Transverse colon (tissue), 4 donors: ENCODE data around the gene WDR6. TPM values are rescaled to one million over a fixed set of nuclear protein-coding genes. Genes with fewer than 3 reads are reported as not detected.

Source experiments
- DNase-seq: peaks from one replicate; pipeline ENCODE4 v3.0.0-alpha.2; 2019
- H3K27ac ChIP-seq, 4 donors: fragments of 200-600 bp; sonication (generic); 2 replicates each; pipeline ENCODE4 v1.5.1; 2016 to 2018; ENCODE audit warnings: inconsistent platforms in 4 of 4
- H3K27me3 ChIP-seq: fragments of 200-600 bp; sonication (generic); 2 replicates; pipeline ENCODE4 v1.5.1; 2017; ENCODE audit warnings: inconsistent platforms
- H3K36me3 ChIP-seq, 4 donors: fragments of 200-600 bp; sonication (generic); 2 replicates each; pipeline ENCODE4 v1.5.1; 2017 to 2019; ENCODE audit warnings: inconsistent platforms in 4 of 4
- H3K4me1 ChIP-seq, 4 donors: fragments of 200-600 bp; sonication (generic); 2 replicates each; pipeline ENCODE4 v1.5.1; 2017 to 2020; ENCODE audit warnings: inconsistent platforms in 4 of 4
- H3K4me3 ChIP-seq, 4 donors: fragments of 200-600 bp; sonication (generic); 1 replicate in 1 of 4; 2 replicates in 3 of 4; pipeline versions ENCODE4 v1.5.1 to v1.6.1; 2017 to 2019; ENCODE audit warnings: inconsistent platforms in 4 of 4
- H3K9me3 ChIP-seq, 2 donors: fragments of 200-600 bp; sonication (generic); 2 replicates each; pipeline ENCODE4 v1.5.1; 2017 to 2019; ENCODE audit warnings: inconsistent platforms in 2 of 2
- EP300 ChIP-seq: sonication (generic); formaldehyde crosslinking; IDR thresholded peaks from one replicate; pipeline ENCODE4 v1.6.1; 2017; ENCODE audit warnings: antibody characterized with exemption, low read depth
- POLR2A ChIP-seq: fragments of 450-650 bp; IDR thresholded peaks from one replicate; pipeline ENCODE4 v1.6.1; 2016; ENCODE audit warnings: antibody characterized with exemption, mild to moderate bottlenecking, moderate library complexity
- POLR2AphosphoS5 ChIP-seq, 3 donors: sonication (generic); formaldehyde crosslinking; IDR thresholded peaks; one replicate each; pipeline ENCODE4 v1.6.1; 2016; ENCODE audit warnings: antibody characterized with exemption in 3 of 3
- WGBS, 2 donors: methylation state at CpG; one replicate each; pipeline ENCODE4 v1.1.5; 2018; ENCODE audit warnings: low coverage in 1 of 2; 5-methylcytosine and 5-hydroxymethylcytosine counted together
- in situ Hi-C, 4 donors: fragments of 200-750 bp; cut with MboI; loops; one replicate each; pipeline versions ENCODE4 v1.15.0 to v1.15.1; 2017; ENCODE audit warnings: low sequenced_read_pairs in 3 of 4, low pct_ligation_motif_present in 1 of 4, low pct_unique_long_range_greater_than_20kb in 1 of 4
- intact Hi-C: fragments of 100-400 bp; cut with DNase I; formaldehyde crosslinking; loops from one replicate; pipeline ENCODE4 v1.15.1; 2023; ENCODE audit warnings: low total_unique reads
- total RNA-seq, 4 donors: library from RNA; depleted of rRNA; stranded (reverse); fragments of >200 nt; gene quantifications; one replicate each; pipeline ENCODE4 v1.1.0, GENCODE V29; 2016
- TF ChIP-seq, protein P1 (sequence below), 5 experiments: fragments of 200-600 bp in 3 of 5; fragments of 450-650 bp in 2 of 5; sonication (generic) in 3 of 5; IDR thresholded peaks; 1 replicate in 2 of 5; 2 replicates in 3 of 5; pipeline ENCODE4 v1.5.1; 2016 to 2017; ENCODE audit warnings: antibody characterized with exemption in 5 of 5, inconsistent platforms in 3 of 5, mild to moderate bottlenecking in 2 of 5, moderate library complexity in 1 of 5

The WDR6 gene
- total RNA-seq, 4 donors from 2014 or later = 76.0 to 162 (median 146) TPM

DNA sequence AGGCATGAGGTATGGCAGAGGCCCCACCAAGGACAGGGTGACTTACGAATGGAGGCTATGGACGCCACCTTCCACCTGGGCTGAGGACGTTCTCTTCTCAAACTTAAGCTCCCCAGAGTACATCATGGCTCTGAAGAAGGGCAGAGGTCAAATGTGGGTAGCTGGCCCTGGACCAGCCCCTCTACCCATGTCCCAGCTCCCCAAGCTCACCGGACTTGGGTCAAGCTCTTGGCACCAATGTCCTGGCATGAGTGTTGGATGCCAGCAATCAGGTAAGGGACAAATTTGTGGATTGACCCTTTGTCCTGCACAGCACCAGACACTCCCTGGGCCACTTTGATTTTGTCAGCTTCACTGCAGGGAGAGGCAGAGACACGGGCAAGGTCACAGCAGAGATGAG is 17.3 kb downstream of the WDR6 start:
- H3K4me1 ChIP-seq = peaks cover 15 to 45% (median 33%) of the 10 kb centered on the region in 4 donors
- H3K4me3 ChIP-seq = no peak overlapping the region
- no peak overlapping the region for H3K27ac ChIP-seq
- TF ChIP-seq EP300 (no peak), POLR2A (no peak)
- TF ChIP-seq, protein P1, sequence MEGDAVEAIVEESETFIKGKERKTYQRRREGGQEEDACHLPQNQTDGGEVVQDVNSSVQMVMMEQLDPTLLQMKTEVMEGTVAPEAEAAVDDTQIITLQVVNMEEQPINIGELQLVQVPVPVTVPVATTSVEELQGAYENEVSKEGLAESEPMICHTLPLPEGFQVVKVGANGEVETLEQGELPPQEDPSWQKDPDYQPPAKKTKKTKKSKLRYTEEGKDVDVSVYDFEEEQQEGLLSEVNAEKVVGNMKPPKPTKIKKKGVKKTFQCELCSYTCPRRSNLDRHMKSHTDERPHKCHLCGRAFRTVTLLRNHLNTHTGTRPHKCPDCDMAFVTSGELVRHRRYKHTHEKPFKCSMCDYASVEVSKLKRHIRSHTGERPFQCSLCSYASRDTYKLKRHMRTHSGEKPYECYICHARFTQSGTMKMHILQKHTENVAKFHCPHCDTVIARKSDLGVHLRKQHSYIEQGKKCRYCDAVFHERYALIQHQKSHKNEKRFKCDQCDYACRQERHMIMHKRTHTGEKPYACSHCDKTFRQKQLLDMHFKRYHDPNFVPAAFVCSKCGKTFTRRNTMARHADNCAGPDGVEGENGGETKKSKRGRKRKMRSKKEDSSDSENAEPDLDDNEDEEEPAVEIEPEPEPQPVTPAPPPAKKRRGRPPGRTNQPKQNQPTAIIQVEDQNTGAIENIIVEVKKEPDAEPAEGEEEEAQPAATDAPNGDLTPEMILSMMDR (IDR thresholded peaks at IDR 0.05) = no peak
- no peaks in the 10 kb centered on the region for H3K27me3 ChIP-seq
- H3K9me3 ChIP-seq = no peaks in the 10 kb centered on the region
- in situ Hi-C loops (no loop called here), intact Hi-C loops (no loop called here)
- DNase-seq = no peak
- WGBS, 2 donors = 67 to 78% methylated on average over 3 to 5 of the region's 5 CpGs
- peaks cover 0 to 23% (median 0%) of the 10 kb centered on the region in 4 donors for H3K36me3 ChIP-seq

DNA sequence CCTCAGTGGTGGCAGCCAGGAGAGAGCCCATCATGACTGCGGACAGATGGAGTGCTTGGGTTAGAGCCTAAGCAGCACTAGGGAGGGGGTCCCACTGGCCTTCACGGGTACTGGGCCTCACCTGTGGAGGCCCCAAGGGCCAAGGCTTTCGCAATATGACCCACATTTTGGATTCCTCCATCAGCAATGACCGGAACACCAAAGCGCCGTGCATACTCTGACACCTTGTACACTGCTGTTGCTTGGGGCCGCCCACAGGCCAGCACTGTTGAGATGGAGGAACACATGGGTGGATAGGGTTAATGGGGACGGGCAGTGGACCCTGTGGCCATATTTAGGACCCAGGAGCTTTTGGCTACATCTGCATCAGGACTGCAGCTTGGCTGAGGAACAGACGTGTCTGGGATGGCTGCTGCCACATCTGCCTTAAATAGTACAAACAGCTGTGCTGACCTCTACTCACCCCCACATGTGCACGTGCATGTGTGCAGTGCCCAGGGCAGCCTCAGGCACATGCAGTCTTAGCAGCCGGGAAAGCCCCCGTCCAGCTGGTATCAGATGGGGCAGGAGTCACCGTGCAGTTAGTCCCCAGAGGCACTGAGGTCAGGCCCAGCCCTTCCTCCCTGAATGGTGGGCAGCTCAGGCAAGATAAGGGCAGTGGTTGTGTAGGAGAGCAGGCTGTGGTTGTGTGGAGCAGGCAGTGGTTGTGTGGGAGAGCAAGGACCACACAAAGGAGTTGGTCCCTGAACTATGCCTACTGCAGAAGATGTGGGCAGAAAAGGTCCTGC is 18.0 kb downstream of the WDR6 start:
- in situ Hi-C loops (no loop called here), intact Hi-C loops (no loop called here)
- Histone ChIP-seq H3K27ac (no peak overlapping the region), H3K27me3 (no peaks in the 10 kb centered on the region), H3K9me3 (no peaks in the 10 kb centered on the region), H3K4me3 (no peak overlapping the region), H3K4me1 (peaks cover 20 to 40% (median 27%) of the 10 kb centered on the region in 4 donors), H3K36me3 (peaks cover 0 to 23% (median 0%) of the 10 kb centered on the region in 4 donors)
- DNase-seq = no peak
- TF ChIP-seq EP300 (no peak), POLR2AphosphoS5 (IDR thresholded peaks at IDR 0.05) (no peak), POLR2A (no peak)
- TF ChIP-seq, protein P1 (IDR thresholded peaks at IDR 0.05) = no peak
- 66% methylated on average over 12 of the region's 13 CpGs; no CpG with 5 or more reads in 1 of the 2 donors for WGBS, 2 donors

DNA sequence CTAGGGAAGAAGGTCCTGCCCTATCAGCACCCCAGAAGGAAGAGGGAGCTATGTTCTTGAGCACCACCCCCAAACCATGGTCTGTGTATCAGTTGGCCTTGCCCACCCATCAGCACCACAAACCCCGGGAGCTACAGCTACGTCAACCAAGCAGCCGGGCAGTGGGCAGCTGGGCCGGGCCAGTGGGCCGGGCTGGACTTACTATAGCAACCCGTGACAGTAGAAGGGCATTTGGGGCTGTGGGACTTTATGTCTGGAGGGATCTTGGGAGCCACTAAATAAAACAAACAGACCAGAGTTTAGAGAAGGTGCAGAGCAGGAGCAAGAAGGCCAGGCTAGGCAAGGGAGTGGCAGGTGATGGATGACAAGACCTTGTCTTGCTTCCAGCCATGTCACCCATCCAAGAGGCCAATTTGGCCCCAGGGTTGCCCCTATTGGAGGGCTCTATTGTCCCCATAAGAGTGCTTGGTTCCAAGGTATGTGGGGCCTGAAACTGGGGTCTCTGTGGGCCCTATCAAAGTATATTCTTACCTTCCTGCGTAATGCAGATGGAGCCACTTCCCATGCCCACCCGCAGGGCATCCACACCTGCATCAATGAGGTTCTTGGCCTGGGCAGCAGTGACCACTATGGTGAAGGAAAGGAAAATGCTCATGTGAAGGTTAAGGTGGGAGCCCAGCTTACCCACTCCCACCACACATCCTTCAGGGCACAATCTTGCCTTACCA is 18.8 kb downstream of the WDR6 start:
- WGBS, 2 donors = 90% methylated on average over 8 of the region's 8 CpGs; no CpG with 5 or more reads in 1 of the 2 donors
- H3K27me3 ChIP-seq = no peaks in the 10 kb centered on the region
- H3K4me1 ChIP-seq = peaks cover 19 to 33% (median 25%) of the 10 kb centered on the region in 4 donors
- no peak for TF ChIP-seq POLR2AphosphoS5 (IDR thresholded peaks at IDR 0.05)
- TF ChIP-seq POLR2A = no peak
- TF ChIP-seq, protein P1 (IDR thresholded peaks at IDR 0.05) = no peak
- TF ChIP-seq EP300 = no peak
- in situ Hi-C loops = no loop called here
- H3K36me3 ChIP-seq = peaks cover 0 to 23% (median 0%) of the 10 kb centered on the region in 4 donors
- no peak overlapping the region for H3K27ac ChIP-seq
- H3K9me3 ChIP-seq = no peaks in the 10 kb centered on the region
- H3K4me3 ChIP-seq = no peak overlapping the region
- intact Hi-C loops = no loop called here
- no peak for DNase-seq

DNA sequence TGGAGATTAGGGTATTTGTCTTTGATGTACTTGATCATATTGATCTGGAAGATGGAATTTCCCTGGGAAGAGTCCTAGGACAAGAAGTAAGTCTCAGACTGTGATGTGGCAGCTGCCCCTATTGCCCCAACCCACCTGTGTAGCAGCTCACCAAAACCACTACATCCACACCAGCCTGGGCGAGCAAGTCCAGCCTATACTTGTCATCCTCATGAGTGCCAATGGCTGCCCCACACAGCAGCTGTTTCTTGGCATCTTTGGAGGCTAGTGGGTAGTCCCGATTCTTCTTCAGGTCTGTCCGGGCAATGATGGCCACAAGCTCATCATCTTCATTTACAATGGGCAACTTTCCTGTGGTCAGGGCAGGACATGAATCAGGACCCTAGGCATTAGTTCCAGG is 19.3 kb downstream of the WDR6 start:
- Histone ChIP-seq H3K27ac (no peak overlapping the region), H3K27me3 (no peaks in the 10 kb centered on the region), H3K9me3 (no peaks in the 10 kb centered on the region), H3K4me1 (peaks cover 19 to 33% (median 25%) of the 10 kb centered on the region in 4 donors), H3K36me3 (peaks cover 0 to 24% (median 1%) of the 10 kb centered on the region in 4 donors), H3K4me3 (no peak overlapping the region)
- TF ChIP-seq POLR2A = no peak
- in situ Hi-C loops = no loop called here
- DNase-seq = no peak
- intact Hi-C loops = no loop called here
- 97% methylated on average over 3 of the region's 3 CpGs; no CpG with 5 or more reads in 1 of the 2 donors for WGBS, 2 donors
